Caki2 (cell line): ENCODE results near the gene NOS1AP. TPM values are rescaled to one million over a fixed set of nuclear protein-coding genes. Genes with fewer than 3 reads are reported as not detected.

Experiments used
- DNase-seq: peaks from one replicate; pipeline ENCODE4 v3.0.0-alpha.2; 2015; ENCODE audit warnings: low read depth
- in situ Hi-C: cut with HindIII; loops from 2 replicates; pipeline ENCODE4 v1.10.0; 2016; ENCODE audit warnings: low sequenced_read_pairs, low pct_unique_long_range_greater_than_20kb, mixed read lengths
- total RNA-seq: library from RNA; depleted of rRNA; stranded (reverse); fragments of >200 nt; shearing (Covaris generic); gene quantifications from 2 replicates; pipeline ENCODE4 v1.2.3, GENCODE V29; 2014; ENCODE audit warnings: low replicate concordance

Gene NOS1AP
- total RNA-seq, 1 experiment from 2014 or later = not detected

DNA sequence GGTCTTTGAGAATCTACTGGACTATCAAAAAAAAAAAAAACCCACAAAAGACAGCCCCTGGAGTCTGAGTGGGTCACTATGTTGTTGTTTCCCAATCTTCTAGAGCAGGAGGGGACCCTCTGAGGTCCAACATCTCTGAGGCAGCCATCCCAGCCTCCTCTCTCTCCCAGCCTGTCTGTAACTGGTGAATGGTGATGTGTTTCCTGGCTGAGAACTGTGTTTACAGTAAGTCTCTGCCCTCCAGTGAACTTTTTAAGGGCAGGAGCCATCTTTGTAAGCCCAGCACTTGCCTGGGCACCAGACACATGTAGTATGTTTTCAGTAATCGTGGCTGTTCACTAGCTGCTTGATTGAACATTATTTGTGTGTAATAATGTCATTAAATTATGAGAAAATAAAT, 221.5 kb downstream of the NOS1AP start:
- in situ Hi-C loops = no loop called here
- no peak for DNase-seq

DNA sequence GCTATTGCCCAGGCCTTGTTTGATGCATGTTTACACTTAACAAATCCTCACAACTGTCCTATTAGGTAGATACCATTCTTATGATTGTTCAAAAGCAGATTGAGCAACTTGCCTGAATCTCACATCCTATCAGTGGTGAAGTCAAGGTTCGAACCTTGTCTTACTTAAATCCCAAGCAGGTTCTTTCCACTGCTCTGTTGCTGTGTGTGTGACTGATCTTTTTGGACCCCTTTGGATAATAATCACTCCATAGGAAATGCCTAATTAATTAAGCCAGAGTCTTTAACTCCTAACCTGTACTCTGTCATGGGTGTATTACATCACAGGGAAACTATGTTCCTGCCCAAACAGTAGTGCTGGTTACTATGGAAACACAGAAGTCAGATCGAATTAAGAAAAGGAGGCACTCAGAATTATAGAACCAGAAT, 222.9 kb downstream of the NOS1AP start:
- DNase-seq = no peak
- in situ Hi-C loops = no loop called here

DNA sequence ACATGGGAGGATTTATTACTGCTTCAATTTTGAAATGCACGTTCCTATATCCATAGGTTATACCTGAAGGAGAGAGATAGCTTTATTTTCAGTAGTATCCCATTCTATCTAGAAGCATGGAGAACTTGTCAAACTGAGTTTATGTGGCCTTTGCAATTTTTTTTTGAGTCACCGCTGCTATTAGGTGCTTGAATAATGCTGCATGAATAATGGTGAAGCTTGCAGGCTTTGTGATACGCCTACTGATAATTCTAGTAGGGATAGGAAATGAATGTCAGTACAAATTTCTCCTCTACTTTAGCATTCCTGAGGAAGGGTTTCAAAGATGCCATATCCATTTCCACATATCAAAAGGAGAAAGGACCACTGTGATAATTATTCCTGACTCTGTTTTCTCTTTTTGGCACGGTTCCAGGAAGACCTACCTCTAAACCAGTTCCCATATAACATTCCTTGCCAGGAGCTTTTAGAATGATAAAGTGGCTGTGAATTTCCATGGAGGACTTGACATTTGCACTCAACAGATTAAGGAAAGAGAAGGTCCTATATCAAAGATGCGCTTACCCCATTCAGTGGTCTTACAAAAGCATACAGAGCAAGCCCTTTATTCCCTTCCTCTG, 223.7 kb downstream of the NOS1AP start:
- DNase-seq = no peak
- in situ Hi-C loops = no loop called here

DNA sequence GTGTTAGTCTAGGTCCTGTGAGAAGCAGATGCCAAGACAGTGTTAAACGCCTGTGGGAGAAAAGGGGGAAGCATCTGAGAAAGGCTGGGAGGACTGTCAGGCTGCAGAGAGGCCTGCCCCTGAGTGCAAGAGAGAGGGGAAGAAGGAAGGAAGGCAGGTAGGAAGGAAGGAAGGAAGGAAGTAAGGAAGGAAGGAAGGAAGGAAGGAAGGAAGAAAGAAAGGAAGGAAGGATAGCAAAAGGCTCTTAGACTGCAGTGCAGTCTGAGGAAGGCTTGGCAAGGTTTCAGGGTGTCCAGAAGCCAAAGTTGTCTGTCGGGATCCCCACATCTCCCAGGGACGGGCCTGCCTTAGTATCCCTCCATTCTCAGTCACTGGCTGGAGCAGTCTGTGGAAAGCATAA, 224.5 kb downstream of the NOS1AP start:
- in situ Hi-C loops = no loop called here
- no peak for DNase-seq

DNA sequence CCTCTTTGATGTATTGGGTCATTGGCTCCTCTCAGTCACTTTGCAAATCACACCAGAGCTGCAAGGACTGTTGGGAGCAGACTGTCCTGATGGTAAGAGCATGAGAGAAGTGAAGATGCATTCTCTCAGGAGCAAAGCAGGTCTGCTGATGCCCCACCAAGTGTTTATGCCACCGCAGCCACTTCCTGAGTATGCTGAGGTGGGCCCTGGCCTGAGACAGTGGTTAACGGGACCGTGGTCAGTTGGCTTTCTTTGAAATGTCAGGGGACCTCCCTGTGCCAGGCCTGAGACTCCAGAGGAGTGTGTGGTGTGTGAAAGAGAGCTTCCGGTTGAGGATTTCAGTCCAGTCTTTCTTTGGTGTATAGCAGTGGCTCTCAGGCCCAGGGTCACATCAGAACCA, 227.7 kb downstream of the NOS1AP start:
- DNase-seq = no peak

DNA sequence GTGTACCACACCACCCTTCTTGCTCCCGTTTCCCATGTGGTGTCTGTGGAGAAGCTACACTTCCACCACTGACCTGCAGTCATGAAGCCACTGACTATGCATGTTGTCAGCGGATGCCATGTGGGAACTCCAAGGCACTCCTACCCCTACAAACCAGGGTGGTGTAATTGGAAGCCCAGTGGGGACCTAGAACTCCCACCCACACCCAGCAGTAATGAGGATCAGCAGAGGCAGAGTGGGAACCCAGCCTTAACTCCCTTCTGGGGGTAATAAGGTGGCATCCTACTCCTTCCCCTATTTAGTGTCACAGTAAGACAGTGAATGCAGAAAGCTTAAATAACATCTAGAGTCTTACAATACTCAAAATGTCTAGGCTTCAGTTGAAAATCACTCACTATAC, 228.8 kb downstream of the NOS1AP start:
- in situ Hi-C loops = no loop called here
- no peak for DNase-seq

More for the DNA sequence above, 227.7 kb downstream of the NOS1AP start:
- in situ Hi-C loops = no loop called here

DNA sequence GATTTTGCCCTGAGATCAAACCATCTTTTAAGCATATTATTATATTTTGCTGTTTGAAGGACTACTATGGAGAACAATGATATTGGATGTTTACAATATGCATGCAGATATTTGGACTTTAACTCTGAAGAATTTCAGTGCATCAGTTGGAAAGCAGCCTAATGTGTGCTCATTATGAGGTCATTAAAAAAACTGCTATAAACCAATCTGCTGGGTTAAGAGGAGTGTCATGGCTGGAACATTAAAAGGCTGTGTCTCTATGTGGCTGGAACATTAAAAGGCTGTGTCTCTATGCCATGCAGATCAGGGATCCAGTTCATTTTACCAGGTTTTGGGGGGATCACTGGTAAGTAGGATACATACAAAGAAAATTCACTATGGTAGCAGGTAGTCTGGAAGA, 229.5 kb downstream of the NOS1AP start:
- in situ Hi-C loops = no loop called here
- no peak for DNase-seq

DNA sequence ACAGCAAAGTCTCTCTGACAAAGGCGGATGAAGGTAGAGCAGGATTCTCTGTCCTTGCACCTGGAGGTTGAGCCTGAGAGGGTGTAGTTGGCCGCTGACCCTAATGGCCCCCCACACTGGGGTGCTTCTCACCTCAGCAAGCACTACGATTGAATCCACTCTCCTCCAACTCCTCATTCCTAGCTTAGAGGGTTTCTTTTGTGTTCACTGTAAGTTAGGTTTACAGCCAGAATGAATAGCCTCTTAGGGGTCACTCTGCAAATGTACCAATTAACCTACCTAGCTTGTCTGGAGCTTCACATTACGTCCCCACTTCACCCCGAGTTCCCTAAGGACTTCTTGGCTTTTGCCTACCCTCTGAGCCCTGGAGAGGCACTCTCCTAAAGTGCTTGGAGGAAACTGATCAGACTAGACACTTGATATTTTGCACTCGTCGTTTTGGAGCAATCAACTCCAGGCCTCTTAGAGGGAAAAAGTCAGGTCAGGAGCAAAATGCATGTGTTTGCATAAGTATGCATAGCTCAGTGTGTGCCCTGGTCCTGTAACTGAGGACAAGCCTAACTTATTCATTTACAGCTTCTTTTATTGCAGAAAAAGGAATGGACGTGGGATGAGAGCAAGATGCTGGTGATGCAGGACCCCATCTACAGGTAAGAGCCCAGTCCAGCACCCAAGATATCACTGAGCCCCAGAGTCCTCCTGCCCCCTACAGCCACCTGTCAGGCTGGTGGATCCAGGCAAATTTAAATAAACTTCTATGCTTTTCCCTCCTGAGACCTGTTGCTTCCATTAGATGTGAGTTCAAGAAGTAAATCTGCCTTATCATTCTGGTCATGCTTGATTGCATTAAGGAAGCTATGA, 230.8 kb downstream of the NOS1AP start:
- in situ Hi-C loops = no loop called here
- DNase-seq = no peak

DNA sequence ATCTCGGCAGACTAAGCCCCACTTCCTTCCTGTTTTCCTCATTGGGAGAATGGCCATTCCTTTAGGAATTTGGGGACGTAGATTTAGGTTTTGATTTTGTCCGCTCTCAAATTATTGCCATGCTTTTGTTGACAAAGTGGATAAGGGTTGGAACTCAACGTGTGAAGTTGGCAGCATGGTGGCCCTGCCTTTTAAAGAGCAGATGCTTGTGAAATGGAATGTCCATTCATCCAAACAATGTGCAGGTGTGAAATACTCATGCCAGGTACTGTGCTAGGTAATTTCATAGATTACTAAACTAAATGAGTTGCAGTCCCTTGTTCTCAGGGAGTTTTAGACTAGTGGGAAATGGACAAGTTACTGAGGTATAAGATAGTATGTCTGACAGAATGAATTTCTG, 232.2 kb downstream of the NOS1AP start:
- in situ Hi-C loops = no loop called here
- no peak for DNase-seq

DNA sequence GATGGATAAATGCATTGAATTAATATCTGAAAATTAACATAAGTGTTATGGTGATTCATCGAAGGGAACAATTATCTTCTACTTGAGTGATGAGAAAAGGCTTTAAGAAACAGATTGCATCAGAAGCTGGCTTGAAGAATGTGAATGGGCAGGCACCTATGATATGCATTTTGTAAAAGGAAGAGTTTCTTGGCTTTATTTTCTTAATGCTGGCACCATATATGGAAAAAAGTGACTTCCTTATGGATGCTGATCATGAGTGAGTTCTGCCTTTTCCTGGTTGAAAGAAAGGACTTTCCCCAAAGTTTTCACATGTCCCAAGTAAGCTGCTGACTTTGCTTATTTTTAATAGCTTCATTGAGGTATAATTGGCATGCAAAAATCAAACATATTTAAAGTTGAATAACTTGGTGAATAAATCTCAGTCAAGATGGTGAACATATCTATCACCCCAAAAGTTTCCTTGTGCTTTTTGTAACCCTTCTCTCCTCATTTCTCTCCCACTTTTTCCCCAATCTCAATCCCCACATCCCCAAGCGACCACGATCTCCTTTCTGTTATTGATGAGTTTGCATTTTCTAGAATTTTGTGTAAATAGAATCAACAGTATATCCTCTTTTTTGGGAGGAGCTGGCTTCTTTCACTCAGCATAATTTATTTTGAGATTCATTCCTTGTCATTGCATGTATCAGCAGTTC, 233.0 kb downstream of the NOS1AP start:
- DNase-seq = no peak
- in situ Hi-C loops = no loop called here

DNA sequence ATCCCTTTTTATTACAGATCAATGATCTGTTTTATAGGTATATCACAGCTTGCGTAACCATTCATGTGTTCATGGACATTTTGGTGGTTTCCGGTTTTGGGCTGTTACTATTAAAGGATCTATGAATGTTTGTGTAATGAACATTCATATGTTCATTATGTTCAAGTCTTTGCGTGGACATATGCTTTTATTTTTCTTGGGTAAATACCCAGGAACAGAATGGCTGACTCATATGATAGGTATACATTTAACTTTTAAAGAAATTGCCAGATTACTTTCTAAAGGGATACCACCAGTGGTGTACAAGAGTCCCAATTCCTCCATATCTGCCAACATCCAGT, 233.5 kb downstream of the NOS1AP start:
- no peak for DNase-seq
- in situ Hi-C loops = no loop called here

DNA sequence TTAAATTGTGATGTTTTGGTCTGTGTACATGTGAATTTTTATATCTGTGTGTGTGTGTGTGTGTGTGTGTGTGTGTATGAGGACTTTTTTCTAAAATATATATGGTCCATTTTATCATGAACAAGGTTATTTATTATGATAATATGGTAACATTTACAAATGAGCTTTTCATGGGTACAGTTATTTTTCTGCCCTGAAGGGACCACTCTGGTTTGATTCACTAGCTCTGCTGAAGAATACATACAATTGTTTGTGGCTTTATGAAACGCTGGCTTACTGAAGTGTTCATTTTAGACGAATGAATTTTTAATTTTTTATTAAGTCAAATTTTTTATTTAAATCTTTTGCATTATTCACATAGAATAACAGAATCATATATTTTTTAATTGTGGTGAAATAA, 235.2 kb downstream of the NOS1AP start:
- in situ Hi-C loops = no loop called here
- DNase-seq = no peak

DNA sequence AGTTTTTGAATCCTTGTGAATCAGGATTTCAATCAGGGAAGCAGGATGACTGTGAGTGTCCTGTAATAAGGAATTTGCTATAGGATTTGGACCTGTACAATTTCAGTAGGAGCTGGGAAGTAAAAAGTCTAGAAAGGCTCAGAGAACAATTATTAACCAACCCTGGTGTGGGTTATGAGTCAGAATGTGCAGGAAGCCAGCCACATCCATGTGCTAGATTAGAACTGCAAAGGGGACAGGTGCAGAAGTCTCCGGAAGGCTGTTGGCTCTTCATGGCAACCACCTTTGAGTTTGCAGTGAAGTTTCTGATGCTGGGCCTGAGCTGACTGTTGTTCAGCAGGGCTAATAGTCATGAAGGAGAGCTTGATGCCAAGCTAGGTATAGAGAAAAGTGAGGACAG, 236.5 kb downstream of the NOS1AP start:
- peak; percentile 40 for DNase-seq
- in situ Hi-C loops = no loop called here

DNA sequence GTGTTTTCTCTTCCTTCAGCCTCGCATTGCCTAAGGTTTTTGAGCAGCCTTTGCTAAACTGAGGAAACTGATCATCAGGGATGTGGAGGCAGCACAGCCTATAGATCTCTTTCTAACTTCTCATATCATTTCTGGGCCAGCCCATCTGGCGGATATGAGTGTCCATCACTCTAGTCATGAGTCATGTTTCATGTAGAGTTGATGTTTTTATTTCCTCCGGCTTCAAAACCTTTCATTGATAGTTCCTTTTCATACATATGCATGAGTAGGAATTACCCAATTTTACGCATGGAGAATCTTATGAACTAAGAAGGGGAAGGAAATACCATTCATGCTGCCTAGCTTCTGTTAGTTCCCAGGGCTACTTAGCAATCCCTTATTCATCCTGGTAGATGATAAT, 240.8 kb downstream of the NOS1AP start:
- in situ Hi-C loops = no loop called here
- DNase-seq = peak; percentile 21

DNA sequence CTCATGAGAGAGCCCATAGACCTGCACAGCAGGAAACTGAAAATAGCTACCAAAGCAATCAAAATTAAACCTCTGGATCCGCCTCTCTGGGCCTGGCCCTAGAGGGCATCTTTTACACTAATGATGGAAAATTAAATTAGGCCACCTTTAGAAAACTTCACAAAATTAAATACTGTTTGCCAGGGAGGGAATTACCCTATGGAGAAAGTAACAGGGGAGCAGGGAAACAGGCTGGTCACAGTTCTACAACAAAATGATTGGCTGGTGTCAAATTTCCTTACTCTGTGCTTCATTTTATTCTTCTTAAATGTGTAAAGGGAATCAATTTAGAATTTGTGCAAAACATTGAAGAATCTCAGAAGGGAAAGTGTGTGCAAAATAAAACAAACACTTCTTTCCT, 244.7 kb downstream of the NOS1AP start:
- in situ Hi-C loops = no loop called here
- DNase-seq = no peak

DNA sequence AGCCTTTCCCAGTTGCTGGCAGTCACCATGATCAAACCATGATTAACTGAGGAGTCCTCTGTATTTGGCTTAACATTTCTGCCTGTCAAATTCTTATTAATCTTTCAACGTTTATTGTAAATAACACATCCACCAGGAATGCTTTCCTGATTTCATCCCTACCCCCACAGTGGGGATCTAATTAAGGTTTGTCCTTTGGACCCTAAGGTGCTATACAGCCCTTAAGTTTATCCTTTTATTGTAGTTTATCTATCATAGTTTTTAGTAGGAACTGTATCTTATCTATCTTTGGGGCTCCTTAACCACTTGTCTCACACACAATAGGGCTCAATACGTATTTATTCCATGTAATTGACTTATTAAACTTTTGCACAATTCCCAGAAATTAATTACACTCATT, 246.2 kb downstream of the NOS1AP start:
- in situ Hi-C loops = no loop called here
- no peak for DNase-seq

DNA sequence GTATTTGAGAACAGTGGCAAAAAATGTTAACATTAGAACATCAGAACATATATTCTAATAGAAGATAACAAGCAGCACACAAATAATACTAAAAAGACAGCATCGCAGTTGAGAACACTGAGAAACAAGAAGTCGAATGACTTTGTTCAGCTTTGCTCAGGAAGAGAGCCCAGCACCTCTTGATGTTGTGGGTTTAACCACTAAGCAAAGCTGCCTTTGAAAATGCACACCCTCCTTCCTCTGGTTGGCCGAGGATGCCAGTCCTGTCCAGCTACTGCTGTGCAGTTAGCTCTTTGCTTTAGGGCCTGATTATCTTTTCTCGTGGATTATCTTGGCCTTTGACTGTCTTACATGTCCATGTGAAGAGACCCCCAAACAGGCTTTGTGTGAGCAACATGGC, 246.7 kb downstream of the NOS1AP start:
- in situ Hi-C loops = no loop called here
- DNase-seq = no peak

DNA sequence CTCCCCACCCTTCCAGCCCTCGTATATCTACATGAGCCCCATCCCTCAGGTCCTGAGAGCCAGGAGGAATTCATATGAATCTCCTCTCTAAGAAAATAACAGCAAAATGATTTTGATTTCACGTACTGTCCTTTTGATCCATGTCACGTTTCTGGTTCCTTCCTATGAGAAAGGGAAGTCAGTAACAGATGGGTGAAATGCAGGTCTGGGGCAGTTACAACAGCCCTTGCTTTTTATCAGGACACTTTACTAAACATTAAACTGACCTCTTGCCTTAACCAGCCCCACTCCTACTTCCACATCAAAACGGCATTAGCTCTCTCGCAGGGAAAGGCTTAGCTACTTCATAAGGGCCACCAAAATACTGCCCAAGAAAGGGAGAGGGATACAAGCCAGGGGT, 248.1 kb downstream of the NOS1AP start:
- DNase-seq = no peak
- in situ Hi-C loops = no loop called here

DNA sequence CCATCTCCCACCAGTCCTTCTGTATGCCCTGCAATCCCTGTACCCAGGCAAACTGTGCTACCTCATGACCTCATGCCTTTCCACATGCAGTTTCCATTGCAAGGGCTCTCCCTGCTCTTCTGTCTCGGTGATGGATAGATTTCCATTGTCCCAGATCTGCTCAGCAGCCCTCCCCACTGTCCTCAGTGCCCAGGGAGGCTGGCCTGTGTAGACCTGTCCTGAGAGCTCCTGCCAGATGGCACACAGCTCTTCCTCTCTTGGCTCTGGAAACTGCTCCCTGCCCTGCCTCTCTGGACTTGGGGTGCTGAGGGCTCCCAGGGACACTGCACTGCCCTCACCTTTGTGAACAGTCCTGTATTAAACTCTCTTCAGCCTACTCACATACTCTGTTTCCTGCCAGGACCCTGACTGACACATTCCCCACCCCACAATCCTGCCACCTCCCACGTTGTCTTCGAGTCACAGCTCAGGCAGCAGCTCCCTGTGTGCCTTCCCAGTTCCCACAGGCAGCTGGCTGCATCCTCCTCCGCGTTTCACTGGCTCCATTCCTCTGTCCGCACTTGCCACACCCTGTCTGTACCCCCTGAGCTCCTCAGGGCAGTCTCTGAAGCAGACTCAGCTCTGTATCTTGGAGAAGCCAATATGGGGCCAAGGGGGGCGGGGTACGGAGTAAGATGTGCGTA, 250.1 kb downstream of the NOS1AP start:
- no peak for DNase-seq
- in situ Hi-C loops = no loop called here
